ENCODE data around the gene DIP2C. TPM values are rescaled to one million over a fixed set of nuclear protein-coding genes. Genes with fewer than 3 reads are reported as not detected.
A peak's percentile ranks its signal among the peaks of the same experiment; 100 is the strongest.

The DIP2C gene
- total RNA-seq, 1 donor from 2014 or later: 31.9 TPM

DNA sequence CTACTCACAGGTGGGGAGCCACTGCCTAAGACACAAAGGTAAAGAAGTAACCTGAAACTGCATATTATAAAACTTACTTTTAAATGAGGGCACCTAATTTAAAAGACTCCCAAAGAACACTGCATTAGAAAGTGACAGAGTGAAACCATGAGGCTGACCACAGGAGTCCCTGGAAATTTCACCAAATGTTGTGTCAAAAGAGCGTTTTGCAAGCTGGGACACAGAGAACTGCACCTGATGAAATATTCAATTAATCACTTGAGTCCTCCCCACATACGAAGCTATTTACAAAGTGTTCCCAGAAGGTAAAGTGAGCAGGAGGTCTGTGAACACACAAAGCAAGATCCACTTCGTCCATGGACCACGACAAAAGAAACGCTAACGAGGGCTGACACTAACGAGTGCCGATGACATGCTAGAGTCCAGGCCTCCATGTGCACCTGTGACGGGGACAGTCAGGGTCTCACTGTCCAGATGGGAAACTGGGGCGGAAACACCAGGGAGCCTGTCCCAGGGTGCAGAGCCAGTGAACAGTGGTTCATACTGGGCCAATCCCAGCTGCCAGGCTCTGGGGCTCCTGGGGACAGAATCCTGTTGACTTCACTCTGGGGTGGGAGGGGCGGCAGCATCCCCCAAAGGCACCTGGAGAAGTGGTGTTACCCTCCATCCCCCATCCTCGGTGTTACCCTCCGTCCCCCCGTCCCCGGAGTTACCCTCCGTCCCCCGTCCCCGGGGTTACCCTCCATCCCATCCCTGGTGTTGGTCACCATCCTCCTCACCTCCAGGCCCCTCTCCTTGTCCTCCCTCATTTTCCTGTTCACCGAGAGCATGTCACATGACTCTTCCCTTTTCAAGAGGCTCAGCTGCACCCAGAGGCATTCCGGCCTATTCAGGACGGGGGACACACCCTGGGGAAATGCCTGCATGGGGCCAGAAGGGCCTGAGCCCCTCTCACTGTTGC, 63.4 kb downstream of the DIP2C start:
- DNase-seq (ENCODE audit: low read depth): no peak

DNA sequence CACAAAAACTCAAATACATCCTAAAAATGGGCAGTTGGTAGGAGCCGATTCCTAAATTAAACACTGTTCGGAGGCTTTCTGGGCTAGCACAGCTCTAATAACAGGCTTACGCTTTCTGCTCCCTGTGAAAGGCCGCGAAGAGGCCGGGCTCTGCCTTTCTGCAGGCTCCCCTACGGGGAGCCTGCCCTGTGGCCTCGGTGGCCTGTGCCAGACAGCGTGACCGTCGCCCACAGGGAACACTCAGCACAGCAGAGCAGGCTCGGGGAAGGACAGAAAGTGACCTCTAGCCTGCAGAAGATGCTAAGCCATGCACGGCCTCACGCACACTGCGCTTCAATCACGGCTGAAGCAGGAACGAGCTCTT, 64.2 kb downstream of the DIP2C start:
- DNase-seq (ENCODE audit: low read depth): no peak

DNA sequence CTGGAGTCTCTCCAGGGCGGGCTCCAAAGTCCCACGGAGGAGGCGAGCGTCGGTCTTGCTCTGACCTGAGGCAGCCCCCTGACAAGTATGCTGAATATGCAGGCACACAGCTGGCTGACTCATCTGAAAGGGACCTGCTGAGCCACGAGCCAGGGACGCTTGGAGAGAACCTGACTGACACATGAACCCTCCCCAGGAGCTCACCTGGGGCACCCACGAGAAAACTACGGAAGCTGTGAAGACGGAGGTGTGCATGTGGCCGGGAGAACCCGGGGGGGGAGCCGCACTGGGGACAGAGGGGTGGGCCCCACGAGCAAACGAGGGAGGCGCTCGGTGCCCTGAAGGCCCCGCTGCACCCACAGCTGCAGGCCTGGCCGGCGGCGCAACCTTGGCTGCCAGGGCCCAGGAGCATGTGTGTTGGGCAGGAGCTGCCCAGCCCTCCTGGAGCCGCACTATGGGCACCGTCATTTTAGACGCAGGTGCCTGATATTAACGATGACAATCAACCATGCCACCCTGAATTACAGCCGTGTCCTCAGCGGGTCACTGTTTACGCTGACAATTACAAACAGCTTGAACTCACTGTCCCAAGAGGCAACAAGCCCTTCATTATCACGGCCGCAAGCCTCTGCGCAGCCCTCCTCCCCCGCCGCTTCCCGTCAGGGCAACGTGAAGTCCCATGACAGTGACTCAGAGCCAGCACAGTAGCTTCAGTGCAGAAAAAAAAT, 64.7 kb downstream of the DIP2C start:
- DNase-seq (ENCODE audit: low read depth): peak; percentile 91

DNA sequence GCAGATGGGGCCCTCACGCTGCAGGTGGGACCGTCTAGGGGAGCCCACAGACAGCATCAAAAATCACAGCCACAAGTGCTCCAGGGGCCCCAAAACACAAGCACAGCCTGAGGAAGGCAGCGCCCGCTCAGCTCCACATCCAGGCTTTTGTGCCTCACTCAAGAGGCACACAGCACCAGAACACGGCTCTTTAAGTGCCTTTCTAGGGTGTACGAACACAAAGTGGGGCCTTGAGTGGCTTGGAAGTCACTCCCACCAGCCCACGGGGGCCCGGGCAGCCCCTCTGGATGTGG, 65.2 kb downstream of the DIP2C start:
- DNase-seq (ENCODE audit: low read depth): no peak

DNA sequence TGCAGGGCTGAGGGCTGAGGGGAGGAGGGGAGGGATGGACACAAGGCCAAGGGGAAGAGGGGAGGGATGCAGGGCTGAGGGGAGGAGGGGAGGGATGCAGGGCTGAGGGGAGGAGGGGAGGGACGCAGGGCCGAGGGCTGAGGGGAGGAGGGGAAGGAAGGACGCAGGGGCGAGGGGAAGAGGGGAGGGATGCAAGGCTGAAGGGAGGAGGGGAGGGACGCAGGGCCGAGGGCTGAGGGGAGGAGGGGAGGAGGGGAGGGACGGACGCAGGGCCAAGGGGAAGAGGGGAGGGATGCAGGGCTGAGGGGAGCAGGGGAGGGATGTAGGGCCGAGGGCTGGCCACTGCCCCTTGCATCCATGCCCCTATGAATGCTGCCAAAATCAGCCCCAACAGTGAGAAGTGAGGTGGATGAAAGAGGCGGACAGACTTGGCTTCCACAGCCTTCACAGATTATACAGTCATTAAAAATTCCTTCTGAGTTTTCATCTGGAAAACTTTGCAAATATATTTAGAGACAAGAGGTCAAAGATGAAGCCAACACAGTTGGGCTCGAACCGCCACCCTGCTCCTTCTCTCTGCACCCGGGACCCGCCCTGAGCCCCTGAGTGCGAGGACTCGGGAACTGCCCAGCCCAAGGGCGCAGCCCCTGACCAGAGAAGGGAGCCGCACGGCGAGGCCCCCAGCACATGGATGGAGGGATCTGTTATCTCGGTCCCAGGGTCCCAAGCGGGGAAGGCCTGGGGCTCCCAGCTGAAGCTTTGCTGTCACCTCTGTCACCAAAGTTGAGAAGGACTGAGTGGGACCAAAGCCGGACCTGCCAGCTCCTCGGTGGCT, 65.8 kb downstream of the DIP2C start:
- DNase-seq (ENCODE audit: low read depth): no peak

DNA sequence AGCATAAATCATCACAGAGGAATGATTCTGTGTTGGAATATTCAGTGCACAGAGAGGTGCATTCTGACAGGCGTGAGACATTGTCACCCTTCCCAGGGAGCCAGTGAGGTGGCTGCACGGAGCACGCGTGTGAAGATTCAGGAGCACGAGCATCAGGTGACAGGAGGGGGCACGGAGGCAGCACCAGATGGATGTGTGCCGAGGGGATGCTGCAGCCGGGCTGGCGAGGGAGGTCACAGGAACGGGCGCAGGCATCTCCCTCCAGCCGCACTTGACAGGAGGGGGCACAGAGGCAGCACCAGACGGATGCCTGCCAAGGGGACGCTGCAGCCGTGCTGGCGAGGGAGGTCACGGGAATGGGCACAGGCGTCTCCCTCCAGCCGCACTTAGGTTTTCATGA, 66.5 kb downstream of the DIP2C start:
- no peak for DNase-seq (ENCODE audit: low read depth)

DNA sequence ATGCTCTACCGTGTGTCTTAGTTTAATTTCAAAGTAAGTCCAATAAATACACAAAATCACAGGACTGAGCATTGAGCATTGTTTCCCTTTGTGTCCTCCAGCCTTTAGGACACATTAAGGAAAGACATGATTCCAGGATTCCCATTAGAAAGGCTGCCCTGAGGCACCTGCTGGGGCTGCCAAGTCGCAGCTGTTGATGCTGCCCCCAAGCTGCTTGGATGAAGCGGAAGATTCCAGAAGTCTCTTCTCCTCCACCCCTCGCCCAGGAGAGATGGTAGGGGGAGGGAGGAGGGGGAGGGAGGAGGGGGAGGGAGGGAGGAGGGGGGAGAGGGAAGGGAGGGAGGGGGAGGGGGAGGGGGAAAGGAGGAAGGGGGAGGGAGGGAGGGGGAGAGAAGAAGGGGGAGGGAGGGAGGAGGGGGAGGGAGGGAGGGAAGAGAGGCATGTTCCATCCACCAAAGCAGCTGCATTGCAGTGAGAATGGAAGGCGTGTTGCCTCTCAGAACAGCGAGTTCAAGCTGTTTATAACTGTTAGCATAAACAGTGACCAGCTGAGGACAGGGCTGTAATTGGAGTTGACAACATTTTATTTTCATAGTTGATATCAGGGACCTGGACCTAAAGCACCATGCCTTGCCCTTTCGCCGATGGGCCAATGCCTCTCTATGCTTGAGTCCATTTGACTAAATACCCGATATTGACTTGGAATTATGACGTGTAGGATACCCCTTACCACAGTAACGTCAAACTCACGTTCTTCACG, 67.3 kb downstream of the DIP2C start:
- DNase-seq (ENCODE audit: low read depth): peak; percentile 85

DNA sequence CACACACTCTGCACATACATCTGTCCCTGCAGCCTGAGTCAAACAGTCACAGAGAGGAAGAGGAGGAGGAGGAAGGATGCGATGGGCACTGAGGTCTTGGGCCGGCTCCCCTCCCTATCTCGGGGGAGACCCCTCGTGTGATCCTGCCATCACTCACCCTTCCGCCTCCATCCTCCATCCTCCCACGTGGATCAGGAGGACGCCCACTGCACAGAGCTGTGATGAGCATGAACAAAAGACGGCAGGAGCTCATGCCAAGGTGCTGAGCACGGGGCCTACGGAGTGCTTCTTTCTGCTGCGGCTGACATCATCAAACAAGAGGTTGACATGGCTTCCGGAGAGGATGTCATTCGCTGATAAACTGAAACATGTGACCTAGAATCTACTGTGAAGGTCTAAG, 68.0 kb downstream of the DIP2C start:
- DNase-seq (ENCODE audit: low read depth): no peak

DNA sequence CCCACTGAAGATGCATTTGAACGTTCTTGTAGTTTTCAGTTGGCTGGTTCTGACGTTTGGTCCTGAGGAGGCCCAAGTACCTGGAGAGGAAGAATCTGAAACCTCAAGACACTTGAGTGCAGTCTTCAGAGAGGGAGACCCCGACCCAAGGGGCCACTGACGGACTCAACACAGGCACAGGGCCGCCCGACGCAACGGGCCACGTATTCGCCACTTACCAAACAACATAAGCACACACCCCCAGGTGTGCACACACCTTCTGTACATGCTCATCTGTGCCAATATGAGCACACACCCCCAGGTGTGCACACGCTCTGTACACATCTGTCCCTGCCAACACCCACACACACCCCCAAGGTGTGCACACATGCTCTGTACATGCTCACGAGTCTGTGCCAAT, 68.5 kb downstream of the DIP2C start:
- DNase-seq (ENCODE audit: low read depth): no peak

DNA sequence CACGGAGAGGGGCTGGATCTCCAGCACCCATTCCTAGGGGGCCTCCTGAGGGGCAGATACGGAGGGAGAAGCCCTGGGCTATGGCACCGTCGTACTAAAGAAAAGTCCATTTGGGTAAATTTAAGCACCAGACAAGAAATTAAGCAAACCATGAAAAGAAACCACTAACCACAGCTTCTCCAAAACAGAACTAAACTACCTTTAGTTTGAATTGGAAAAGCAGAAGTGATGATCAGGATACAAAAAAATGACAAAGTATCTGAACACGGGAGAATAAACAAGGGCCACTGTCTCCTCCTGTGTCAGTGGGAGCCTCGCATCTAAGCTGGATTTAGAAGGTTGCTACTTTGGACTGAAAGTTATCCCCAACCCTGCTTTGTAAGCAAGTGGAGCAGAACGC, 69.1 kb downstream of the DIP2C start:
- DNase-seq (ENCODE audit: low read depth): no peak

DNA sequence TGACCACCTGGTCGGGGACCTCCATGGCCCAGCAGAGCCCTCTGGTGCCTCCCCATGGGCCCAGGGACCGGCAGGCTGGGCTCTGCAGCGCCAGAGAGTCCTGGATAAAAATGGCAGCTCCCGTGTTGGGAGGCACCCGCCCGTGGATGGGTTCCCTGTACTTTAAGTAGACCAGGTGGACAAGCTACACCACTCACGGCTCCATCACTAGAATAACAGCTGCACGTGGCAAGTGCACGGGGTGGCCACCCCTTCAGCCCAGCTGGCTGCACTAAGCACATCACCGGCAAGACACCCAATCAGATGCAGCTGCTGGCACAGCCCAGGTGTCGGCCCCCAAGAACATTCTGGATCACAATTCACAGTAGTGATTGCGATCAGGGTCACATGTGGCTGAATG, 69.8 kb downstream of the DIP2C start:
- DNase-seq (ENCODE audit: low read depth): peak; percentile 70

DNA sequence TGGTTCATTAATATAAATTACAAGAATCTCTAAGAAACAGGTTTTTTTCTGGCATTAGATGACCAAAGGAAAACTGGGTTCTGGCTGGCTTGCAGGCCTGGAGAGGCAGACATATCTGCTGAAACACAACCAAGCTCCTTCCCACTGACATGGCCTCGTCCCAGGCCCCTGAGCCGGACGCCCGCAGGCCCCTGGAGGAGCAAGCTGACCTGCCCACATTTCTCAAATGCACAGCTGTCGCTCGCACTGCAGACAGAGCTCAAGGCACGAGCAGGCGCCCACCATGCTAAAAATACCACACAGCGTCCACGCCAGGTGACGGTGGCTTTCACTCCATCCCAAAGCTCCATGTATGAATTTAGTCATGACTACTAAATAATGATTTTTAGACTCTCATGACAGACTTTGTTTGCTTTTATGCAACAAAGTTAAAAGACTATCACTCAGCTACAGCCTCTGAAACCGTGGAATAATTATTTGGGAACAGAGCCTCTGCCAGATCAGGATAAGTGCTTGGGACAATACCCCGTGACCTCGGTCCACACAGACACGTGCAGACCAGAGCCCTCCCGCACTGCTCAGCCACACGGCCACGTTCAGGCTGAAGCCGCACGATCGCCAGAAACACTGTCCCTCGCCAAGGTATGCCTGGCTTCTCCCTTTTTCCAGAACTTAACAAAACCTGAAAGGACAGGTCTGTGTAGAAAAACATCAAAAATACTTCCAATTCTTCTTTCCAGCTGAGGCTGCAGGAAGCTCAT, 71.1 kb downstream of the DIP2C start:
- DNase-seq (ENCODE audit: low read depth): peak; percentile 97

DNA sequence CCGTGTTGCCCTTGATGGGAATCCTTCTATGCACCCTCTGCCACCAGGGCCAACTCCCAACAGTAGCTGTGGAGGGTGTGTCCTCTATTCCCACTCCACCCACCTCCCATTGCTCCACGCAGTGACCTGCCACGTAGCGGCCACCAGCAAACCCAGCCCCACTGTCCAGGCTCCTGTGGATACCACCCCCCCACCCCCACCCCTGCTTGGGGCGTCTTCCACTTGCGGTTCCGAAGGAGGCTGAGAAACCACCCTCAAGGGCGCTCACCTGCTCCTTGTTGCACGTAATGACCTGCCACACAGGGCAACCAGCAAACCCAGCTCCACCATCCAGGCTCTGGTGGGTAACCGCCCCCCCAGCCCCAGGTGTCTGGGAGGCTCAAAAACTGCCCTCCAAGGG, 72.0 kb downstream of the DIP2C start:
- DNase-seq (ENCODE audit: low read depth): no peak

DNA sequence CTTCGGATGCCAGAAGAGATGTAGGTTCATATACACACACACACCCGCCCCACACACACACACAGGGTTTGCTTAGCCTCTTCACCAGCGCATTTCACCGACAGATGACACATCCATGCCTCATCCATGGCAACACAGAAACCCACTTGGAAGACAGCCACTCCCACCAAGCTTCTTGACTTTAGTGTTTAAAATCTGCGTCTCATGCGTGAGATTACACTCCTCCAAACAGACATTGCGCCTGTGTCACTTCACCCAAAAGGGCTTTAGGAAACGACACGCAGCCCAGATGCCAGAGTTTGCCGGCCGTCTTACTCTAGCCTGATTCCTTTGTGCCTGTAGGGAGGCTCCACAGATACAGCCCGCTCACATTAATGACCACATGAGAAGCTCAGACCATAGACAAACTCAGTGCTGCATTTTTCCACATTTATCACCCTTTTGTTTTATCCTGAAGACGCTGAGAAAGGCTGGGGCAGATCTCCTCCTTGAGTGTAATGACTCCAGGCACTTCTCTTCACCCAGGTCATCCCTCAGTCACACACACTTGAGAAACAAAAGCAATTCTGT, 73.8 kb downstream of the DIP2C start:
- DNase-seq (ENCODE audit: low read depth): peak; percentile 78

DNA sequence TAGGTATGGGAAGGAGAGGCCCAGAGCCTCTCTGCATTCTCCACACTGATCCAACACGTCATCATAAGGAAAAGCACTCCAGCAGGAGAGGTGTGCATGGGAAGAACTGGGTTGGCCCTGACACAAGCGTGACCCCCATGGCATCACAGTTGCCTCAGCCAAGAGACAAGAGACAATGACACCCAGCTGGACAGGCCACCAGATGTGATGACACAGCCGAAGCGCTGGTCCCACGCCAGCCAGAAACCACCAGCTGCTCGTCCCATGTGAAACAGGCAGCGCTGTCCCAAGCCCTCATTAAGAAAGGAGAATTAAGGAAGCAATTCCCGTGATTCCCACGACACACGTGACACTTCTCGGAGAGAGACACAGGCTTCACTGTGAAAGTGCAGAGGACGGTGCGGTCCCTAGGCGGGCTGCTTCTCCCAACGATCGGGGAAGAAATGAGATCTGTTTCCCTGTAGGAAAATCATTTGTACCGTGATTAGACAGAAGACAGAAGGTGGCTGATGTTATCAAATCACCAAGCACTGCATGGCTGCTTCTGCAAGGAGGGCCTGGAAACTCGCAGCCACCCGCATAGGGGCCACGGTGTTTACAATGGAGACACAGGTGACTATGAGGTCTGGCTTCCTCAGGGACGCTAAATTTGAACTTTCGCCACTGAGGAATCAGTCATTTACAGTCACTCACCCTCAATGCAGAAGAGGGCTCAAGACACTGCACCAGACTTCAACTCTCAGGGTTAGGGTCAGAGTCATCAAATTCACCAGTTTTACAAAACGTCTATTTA, 74.5 kb downstream of the DIP2C start:
- peak; percentile 57 for DNase-seq (ENCODE audit: low read depth)

DNA sequence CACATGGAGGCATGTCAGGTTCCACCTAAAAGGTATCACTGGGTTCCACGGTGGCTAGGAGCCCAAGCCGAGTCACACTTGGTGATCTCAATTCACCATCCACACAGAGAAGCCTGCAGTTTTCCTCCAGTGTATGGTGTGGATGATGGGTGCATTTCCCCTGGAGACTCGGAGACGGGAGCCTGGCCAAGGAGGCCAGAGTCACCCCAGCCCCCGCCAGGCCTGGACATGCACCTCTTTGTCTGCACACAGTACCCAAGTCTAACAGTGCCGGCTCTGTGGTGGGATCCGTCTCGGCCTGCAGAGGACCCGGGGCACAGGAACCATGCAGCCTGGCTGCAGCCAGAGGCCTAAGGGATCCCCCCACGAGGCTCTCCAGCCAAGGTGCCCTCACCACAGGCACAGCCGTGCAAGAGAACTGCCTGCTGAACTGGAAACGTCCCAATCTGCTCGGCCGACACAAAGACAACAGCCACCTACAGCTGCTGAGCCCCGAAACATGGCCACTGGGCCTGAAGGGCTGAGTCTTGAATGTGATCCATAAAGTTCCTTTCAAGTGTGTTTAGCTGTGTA, 75.2 kb downstream of the DIP2C start:
- no peak for DNase-seq (ENCODE audit: low read depth)

DNA sequence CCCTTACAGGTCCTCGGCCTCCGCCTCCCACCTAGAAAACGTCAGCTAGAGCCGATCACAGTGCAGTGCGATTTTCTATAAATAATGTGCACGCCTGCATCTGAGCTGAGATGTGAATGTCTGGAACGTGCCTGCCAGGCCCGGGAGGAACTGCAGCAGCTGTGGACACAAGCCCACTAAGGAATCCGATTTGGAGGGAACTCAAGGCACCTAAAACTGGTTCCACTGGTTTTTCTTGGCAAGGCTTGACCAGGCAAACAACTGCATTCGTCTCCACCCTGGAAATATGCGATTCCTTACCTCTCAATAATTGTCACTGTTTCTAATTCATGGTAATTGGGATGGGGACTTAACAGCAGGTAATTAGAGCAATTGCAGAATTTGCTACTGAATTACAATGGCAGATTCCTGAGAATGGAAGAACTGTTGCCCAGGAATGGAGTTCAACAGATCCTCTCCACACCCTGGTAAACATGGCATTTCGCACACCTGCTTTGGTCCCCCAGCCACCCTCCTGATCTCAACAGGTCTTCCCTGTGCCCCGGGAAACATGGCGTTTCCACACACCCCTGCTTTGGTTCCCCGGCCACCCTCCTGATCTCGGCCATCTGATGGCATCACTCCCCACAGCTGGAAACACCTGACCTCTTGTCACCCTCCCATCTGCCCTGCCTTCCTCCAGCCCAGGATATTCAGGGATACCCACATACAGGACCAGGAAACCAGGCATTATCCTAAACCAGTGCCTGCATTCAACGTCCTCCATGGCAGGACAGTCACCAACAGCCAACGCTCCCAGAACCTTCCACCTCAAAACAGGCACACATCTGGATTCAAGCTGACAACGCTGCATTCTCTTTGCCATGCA, 76.0 kb downstream of the DIP2C start:
- DNase-seq (ENCODE audit: low read depth): peak; percentile 94

DNA sequence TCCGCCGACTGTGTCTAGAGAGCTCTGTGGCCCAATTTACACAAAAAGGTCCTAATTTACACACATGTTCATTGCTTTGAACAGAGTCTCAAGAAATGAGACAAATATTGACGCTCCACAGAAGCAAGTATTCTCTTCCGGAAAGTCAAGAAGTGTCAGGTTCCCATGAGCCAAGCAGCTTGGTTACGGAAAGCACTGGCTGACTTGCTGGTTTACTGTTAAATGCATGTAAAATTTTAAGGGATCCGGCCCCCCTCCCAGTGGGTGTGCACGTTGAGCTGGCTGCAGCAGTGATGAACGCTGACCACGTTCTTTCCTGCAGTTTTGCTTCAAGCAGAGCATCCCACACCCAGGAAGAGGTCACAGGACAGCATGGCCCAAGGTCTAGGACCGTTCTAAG, 76.8 kb downstream of the DIP2C start:
- no peak for DNase-seq (ENCODE audit: low read depth)

Measured in myocyte (in vitro differentiated cells).